GM18951 (cell line): Measurements from ENCODE around the gene TAF8.

Experiments
- POLR2A ChIP-seq: IDR thresholded peaks from 4 replicates; pipeline ENCODE4 v1.6.1; 2011; ENCODE audit warnings: mild to moderate bottlenecking; ENCODE audit not compliant: insufficient read length, insufficient read depth; ENCODE audit errors: extremely low read depth
- in situ Hi-C: fragments of 300-500 bp; cut with MboI; formaldehyde crosslinking; loops from one replicate; pipeline ENCODE4 v1.12.0; 2022; ENCODE audit warnings: low sequenced_read_pairs, mixed read lengths, inconsistent platforms; ENCODE audit not compliant: unreplicated experiment

TAF8 gene

GRCh38 chr6:42083530-42083929 is 33.2 kb downstream of the TAF8 start:
- in situ Hi-C loops = no loop called here
- no peak for TF ChIP-seq POLR2A

GRCh38 chr6:42084889-42085288 is 34.6 kb downstream of the TAF8 start:
- in situ Hi-C loops = no loop called here
- no peak for TF ChIP-seq POLR2A

GRCh38 chr6:42086046-42087035 is 36.0 kb downstream of the TAF8 start:
- TF ChIP-seq POLR2A = no peak
- in situ Hi-C loops = no loop called here

GRCh38 chr6:42088101-42088591 is 37.8 kb downstream of the TAF8 start:
- TF ChIP-seq POLR2A = no peak
- in situ Hi-C loops = no loop called here

- TF ChIP-seq POLR2A = no peak
- in situ Hi-C loops = no loop called here
Measured at GRCh38 chr6:42090819-42091717, 40.7 kb downstream of the TAF8 start.

GRCh38 chr6:42091718-42092023 is 41.3 kb downstream of the TAF8 start:
- in situ Hi-C loops = no loop called here
- no peak for TF ChIP-seq POLR2A

GRCh38 chr6:42093582-42094329 is 43.4 kb downstream of the TAF8 start:
- no peak for TF ChIP-seq POLR2A
- in situ Hi-C loops = no loop called here

GRCh38 chr6:42095094-42095493 is 44.8 kb downstream of the TAF8 start:
- no peak for TF ChIP-seq POLR2A
- in situ Hi-C loops = no loop called here

GRCh38 chr6:42095776-42096541 is 45.6 kb downstream of the TAF8 start:
- TF ChIP-seq POLR2A = no peak
- in situ Hi-C loops = no loop called here

- in situ Hi-C loops = no loop called here
Measured at GRCh38 chr6:42099340-42100028, 49.2 kb downstream of the TAF8 start.

GRCh38 chr6:42100029-42100901 is 49.9 kb downstream of the TAF8 start:
- in situ Hi-C loops = no loop called here
- no peak for TF ChIP-seq POLR2A

More at GRCh38 chr6:42099340-42100028, 49.2 kb downstream of the TAF8 start:
- no peak for TF ChIP-seq POLR2A
